Metanephros (tissue), 1 donor: ENCODE results near the gene B4GALT2. TPM values are rescaled to one million over a fixed set of nuclear protein-coding genes. Genes with fewer than 3 reads are reported as not detected.

Experiments
- total RNA-seq: library from RNA; depleted of rRNA; stranded (reverse); fragments of >200 nt; gene quantifications from one replicate; pipeline ENCODE4 v1.2.3, GENCODE V29; 2014

Gene B4GALT2
- 24.7 TPM for total RNA-seq

GRCh38 chr1:43978551-43979260 is at the start of gene B4GALT2:
B4GALT2 (plus strand) TSS chr1:43979210; CDS start chr1:43981161, 1,951 bp downstream.

GRCh38 chr1:43933386-43934100 is 45.5 kb upstream of the B4GALT2 start, which contains the start of gene ARTN:
ARTN (plus strand) TSS chr1:43933801; CDS start chr1:43935657, 1,856 bp downstream.

DNA sequence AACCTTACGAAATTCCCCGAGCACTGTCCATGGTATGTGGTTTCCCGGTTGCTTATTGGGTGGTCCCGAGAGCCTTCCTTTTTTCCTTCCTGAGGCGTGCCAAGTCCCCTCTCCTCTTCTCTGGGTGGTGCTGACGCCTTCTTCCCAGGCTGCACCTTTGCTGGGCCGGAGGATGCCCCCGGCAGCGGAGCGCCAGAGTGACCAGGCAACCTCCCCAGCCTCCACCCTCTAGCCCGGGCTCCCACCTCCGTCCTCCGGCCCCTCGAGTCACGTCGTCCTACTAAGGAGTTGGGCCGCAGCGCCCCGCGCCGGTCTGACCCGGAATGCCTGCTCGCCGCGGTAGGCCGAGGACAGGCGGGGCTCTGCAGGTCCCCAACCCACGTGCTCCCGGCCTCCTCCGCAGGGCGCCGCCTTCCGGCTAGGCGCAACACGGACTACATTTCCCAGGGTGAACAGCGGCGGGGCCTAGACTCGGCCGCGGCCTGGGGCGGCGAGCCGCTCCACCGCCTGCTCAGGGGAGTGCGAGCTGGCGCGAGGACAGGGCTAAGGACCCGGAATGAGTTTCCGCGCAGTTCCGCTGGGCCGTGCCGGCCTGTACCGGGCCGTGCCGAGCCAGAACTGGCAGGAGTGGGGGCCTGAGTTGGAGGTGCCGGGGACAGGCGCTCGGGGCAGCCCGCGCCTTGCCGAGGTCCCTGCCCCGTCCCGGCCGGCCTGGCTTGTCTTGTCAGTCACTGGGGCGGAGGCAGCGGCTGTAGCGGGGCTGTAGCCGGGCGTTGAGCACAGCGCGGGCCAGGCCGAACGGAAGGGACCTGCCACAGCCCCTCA is 32.6 kb upstream of the B4GALT2 start, which contains the start of gene IPO13:
IPO13 (plus strand) TSS at position 715 of the 825 bp plus-strand sequence. CDS start 651 bp downstream, outside the sequence.

GRCh38 chr1:43969746-43970466 is 9.1 kb upstream of the B4GALT2 start, which contains the start of gene DPH2:
DPH2 (plus strand) TSS chr1:43970010; CDS start chr1:43970176, 166 bp downstream.

GRCh38 chr1:43974443-43975248 is 4.4 kb upstream of the B4GALT2 start, which contains the start of gene ATP6V0B:
ATP6V0B (plus strand) TSS chr1:43974960; CDS start chr1:43975041, 81 bp downstream.

DNA sequence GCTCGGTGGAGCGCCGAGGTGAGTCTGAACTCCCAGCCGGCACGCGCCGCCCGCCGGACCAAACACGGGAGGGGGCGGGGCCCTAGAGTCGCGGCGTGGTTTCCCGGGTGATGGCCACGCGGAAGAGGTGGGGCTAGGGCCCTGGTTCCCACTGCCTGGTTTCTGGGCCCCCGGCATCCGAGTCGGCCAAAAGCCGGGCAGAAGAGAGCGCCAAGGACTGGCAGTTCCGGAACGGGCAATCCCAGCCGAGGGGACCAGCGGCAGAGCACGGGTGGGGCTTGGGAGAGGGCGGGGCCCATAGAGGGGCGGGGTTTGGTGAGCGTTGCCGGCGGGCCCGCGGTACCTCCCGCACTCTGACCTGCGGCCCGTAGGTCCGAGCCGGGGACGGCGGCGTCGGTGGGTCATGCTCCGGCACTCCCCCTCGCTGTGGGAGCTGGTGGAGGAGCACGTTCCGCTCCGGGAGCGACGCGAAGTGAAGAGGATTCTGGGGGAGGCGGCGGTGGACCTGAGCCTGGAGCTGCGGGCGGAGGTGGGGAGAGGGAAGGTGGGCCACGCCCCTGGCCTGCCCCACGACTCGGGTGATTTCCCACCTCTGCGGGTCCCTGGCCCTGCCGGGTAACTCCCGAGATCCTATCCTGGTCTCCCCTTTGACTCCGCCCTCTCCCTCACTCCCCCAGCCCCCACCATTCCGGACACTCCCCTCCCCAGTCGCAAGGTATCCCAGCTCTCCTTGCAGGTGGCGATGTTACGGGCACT is 12.6 kb downstream of the B4GALT2 start, which contains the start of gene CCDC24:
CCDC24 (plus strand) TSS at position 124 of the 756 bp plus-strand sequence; CDS start at position 404, 280 bp downstream.

DNA sequence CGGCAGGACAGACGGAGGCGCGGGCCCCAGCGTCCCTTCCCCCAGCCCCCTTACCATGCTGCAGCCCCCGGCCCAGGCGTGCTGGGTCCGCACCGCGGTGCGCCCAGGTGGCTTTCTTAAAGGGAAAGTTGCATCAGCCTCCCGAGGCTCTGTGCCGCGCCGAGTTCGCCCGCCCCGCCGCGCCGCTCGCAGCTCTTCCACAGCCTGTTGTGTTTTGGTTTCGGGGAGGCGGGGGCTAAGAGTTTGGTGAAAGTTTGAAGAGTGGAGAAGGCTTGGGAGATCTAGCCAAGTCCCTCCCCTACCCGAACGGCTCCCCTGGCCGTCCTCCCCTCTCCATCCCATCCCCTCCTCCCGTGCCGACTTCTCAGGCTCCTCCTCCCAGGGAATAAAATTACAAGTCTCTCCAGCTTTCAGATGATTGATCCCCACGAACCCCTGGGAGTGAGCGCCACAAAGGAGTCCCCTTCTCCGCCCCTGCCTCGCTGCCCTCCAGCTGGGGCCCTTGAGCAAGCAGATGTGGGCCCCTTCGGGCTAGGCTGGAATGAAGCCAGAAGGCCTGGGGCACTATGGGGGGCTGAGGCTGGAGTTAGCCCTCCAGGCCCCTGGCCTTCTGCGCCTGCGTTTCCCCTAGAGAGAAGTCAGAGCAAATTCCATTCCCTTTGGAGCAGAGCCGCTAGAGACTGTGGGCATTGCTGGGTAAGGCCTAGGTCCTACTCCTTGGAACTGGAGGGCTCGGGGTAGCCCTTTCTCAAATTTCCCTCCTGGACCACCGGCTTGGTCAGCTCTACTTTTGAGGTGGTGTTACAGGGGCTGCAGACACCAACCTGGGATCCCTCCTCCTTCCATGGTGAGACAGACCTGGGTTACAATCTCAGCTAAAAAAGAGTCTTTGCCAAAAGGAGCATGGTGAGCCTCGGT is 52.5 kb downstream of the B4GALT2 start, which contains the start of gene SLC6A9:
SLC6A9 (minus strand) TSS at position 211 of the 918 bp plus-strand sequence. CDS start 7,185 bp downstream, outside the sequence.

Other genes with a start within 250 kb of the B4GALT2 start
- 2.7 TPM for gene ARTN, start 45.4 kb upstream of the B4GALT2 start, total RNA-seq
- gene IPO13, start 32.3 kb upstream of the B4GALT2 start, total RNA-seq: 27.8 TPM
- gene DPH2, start 9.2 kb upstream of the B4GALT2 start, total RNA-seq: 24.5 TPM
- 93.0 TPM for gene ATP6V0B, start 4.2 kb upstream of the B4GALT2 start, total RNA-seq
- gene CCDC24, start 12.4 kb downstream of the B4GALT2 start, total RNA-seq: 12.5 TPM
- 5.4 TPM for gene SLC6A9, start 52.3 kb downstream of the B4GALT2 start, total RNA-seq
- gene KLF17, start 139.6 kb downstream of the B4GALT2 start, total RNA-seq: not detected
- gene KLF18, start 162.4 kb downstream of the B4GALT2 start, total RNA-seq: not detected
- 35.3 TPM for gene DMAP1, start 234.3 kb downstream of the B4GALT2 start, total RNA-seq